ENCODE results near the gene WWOX.
"Not testable (repeated sequence)": the region's sequence is repeated elsewhere in the genome, so short reads cannot be mapped to it uniquely, and the experiment has no call there.

The WWOX gene

DNA sequence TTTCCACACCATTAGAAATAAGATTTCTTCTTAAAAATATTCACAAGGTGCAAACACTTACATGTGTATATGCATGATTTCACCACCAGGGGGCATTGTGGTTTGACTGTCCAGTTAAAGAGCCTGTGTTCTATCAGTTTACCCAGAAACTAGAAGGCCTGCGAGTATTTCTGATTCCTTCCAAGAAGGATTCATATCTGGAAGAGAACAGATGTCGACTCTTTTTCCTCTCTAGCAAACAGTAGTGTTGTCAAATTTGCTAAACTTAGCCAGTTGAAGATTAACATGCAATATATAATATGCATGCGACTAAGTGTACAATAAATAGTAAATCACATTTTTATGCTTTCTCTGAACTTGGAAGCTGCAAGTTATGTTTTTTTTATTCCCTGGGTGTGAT lies 404.1 kb downstream of the WWOX start:
- peak; percentile 78 for DNase-seq (ENCODE audit: low spot score)

DNA sequence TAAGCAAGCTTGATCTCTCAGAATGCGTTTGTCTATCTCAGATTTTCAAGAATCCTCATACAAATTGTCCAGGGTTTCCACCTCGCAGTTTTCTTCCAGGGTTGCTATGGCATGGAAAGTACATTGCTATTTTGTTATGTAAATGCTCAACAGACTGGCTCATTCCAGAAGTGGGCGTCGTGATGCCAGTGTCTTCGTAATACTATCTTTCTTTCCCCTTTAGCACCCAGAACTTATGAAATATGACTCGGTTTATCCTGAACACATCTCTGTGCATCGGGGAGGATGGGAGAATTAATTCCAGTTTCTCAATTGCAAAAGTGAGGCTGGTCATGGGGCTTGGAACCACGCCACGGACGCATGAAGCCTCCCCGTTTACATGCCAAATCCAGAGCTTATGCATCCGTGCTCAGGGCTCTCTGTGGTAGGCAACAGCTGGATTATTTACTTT lies 405.0 kb downstream of the WWOX start:
- DNase-seq (ENCODE audit: low spot score), result no peak

DNA sequence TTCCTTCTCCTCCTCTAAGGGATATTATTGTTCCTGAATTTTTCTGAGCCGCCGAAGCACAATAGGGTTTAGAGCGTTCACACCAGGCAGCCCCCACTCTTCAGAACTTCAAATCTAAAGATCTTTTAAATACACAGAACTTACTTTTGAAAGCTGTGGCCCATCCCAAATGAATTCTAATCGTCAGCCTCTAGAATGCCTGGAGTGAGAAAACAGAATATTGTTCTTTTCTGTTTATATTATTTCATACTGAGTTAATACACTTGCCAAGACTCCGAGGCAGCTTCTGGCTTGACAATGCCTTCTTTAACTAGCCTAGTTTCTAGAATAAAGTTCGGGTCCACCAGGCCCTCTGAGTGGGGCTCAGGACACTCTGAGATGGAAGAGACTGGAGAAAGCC lies 405.6 kb downstream of the WWOX start:
- DNase-seq (ENCODE audit: low spot score), result no peak

DNA sequence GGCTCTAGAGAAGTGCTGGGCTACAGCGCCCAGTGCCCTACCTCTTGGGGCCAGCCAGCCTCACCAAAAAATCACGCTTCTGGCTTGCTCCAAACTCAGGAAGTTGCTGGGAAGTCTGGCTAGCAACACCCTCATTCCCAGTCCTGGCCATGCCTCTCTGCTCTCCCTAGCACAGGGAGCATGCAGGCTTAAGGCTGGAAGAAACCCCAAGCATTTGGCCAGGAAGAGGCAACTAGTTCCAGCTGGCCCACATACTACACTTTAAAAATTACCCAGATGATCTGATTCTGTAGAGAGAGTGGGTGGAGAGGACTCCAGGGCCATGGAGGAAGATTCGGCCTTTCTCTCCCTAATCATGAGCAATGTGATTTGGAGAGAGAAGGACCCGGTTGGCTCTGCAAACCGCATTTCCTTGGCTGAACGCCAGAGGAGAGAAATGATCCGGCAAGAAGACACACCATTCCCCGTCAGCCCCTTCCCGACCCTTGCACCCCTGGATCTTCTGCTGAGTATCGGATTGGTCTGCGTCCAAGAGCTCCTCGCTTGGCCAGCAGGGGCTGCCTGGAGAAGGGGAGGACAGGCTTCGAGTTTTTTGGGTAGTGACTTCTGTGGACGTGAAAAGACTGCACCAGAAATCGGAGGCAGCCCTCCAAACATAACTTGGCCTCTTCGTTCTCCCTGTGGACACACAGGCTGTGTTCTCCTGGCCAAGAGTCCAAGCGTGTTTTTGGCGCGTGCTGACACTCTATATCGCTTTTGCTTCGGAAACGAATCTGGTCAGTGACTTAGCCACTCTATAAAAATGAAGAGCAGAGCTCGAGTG lies 406.3 kb downstream of the WWOX start:
- peak; percentile 37 for DNase-seq (ENCODE audit: low spot score)

DNA sequence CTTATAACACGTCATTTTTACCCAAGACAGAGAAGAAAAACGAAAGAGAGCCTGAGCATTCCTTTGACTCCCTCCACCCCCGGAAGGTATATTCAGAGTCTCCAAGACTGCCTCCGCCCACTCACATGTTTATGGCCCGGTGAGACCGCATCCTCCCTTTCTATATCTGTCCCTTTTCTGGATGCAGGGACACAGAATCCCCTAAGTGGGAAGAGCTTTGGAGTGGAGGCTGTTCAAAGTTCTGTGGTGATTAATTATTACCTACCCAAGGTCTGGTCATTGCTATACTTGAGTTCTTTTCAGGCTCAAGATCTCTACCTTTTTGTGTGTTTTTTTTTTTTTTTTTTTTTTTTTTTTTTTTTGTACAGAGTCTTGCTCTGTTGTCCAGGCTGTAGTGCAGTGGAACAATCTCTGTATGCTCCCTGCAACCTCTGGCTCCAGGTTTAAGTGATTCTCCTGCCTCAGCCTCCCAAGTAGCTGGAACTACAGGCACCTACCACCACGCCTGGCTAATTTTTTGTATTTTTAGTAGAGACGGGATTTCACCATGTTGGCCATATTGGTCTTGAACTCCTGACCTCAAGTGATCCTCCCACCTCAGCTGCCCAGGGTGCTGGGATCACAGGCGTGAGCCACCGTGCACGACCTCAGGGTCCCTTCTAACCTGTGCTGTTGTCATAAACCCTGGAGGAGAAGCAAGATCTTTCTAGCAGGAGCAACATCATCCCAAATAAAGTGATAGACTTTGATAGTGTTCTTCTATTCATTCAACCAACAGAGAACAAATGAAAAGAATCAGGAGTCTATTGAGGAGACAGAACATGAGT lies 407.1 kb downstream of the WWOX start:
- DNase-seq (ENCODE audit: low spot score), result no peak

DNA sequence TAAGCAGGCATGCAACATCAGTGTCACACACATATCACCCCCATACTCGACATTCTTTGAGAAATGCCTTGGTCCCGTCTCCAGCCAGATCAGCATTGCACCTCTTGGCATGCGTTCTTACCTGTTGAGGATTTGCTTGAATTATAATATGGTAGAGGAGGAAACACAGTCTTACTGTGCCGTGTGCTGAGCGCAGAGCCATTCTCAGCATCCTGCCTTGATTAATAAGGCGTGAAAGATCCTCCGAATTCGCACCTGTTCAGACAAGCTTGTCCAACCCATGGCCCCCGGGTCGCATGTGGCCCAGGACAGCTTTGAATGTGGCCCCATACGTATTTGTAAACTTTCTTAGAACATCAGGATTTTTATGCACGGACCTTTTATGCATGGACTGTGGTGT lies 408.1 kb downstream of the WWOX start:
- no peak for DNase-seq (ENCODE audit: low spot score)

DNA sequence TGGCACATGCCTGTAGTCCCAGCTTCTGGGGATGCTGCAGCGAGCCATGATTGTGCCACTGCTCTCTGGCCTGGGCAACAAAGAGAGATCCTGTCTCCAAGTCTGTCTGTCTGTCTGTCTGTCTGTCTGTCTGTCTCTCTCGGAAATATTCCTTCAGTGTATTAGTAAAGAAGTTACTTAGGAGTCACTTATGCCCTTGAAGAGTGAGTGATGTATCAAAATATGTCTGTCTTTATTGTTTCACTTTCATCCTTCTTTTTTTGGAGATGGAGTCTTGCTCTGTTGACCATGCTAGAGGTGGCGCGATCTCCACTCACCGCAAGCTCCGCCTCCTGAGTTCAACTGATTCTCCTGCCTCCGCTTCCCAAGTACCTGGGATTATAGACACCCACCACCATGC lies 410.5 kb downstream of the WWOX start:
- no peak for DNase-seq (ENCODE audit: low spot score)

DNA sequence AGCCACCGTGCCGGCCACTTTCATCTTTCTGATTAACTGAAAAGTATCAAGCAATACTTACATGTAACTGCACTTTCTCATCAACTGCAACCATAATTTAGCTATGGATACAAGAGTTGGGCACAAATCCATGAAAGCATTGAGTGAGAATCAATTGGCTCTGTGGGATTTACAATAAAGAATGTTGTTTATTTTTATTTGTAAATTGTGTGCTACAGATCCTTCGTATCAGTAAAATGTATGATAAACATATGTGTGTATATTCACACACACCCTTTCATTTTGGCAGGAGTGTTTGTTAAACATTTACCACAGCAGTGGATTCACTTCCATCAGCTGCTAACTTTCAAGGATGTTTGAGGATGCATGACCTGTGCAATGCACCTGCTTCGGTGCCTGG lies 411.0 kb downstream of the WWOX start:
- DNase-seq (ENCODE audit: low spot score), result no peak

DNA sequence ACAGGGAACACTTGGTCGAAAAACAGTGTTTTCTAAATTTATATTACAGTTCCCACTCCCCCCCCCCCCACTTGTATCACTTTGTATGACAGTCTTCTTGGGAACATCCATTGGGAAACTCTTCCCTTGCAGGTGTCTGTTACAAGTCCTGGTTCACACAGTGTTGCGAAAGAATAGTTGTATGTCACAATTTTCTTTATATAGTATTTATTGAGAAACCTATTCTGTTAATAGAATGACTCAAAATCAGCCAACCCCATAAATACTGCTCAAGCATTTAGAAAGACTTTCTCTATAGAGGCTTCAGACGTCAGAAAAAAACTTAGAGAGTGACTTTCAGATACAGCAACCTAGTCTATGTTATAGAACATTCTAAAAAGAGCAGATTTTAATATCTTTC lies 414.4 kb downstream of the WWOX start:
- no peak for DNase-seq (ENCODE audit: low spot score)

DNA sequence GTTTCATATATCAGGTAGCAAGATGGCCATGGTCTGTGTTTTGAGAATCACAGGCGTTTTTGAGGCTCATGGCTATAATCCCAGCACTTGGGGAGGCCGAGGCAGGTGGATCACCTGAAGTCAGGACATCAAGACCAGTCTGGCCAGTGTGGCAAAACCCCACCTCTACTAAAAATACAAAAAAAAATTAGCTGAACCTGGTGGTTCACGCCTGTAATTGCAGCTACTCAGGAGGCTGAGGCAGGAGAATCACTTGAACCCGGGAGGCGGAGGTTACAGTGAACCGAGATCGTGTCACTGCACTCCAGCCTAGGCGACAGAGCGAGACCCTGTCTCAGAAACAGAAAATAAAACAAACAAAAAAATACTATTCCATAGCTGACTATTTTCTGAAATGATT lies 415.4 kb downstream of the WWOX start:
- DNase-seq (ENCODE audit: low spot score), result not testable (repeated sequence)

DNA sequence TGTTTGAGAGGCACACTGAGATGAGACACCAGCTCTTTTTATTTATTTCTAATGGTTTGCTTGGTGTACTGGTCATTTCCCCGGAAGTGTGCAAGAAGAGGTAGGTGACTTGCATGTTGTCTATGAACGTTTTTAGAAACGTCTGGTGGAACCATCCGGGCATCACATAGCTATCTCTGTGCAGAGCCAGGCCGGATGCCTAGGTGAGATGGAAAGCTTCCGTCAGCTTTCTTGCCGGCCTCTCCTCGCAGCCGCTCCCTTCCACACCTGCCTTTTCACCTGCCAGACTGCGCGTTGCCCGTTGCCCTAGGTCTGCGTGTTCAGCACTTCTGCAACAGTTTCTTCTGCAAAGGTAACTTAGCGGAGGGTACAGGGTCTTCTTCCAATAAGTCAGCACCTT lies 416.0 kb downstream of the WWOX start:
- DNase-seq (ENCODE audit: low spot score), result no peak

DNA sequence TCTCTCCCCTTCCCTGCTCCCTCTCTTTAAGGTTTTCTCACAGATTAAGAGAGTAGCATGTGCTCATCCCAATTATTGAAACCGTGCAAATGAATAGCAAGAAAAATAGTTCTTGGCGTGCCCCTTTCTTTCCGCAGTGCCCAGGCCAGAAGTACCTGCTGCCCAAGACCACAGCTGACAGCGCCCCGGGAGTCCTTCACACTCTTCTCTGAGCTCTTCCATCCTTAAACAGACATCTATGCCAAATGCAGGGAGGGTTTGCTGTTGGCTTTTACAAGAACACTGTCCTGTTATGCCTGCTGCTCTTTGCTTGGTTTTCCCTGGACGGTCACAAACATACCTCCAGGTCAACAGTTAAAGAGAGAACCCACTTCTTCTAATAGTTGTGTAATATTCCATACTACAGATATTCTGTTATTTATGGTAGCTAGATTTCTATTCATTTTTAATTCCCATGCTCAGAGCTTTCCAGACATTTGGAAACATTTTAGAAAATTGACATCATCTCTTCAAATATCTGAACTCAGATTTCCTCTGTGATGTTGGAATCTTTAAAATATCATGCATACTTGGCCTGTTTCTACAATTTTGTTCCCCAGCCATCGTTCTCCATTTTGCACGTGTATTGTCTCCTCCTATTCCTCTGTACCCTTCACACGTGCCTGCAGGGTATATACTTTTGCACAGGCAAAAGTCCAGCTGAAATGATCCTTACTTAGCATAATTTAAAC lies 416.7 kb downstream of the WWOX start:
- no peak for DNase-seq (ENCODE audit: low spot score)

DNA sequence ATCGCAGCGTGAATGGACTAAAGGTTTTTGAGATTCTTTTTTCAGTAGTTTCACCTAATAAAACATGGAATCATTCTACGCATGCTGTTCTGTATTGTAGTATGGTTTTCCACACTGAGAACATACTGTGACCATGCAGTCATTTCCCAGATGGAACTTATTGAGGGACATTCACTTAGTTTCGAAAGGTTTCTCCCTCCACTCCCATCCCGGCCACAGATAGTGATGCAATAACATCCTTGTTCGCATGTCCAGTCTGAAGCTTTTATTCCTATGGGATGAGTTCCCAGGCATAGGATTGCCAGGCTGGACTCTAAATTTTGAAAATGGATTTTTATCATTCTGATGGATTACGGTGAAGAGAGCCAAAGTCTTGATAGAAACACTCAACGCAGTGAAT lies 420.4 kb downstream of the WWOX start:
- no peak for DNase-seq (ENCODE audit: low spot score)

DNA sequence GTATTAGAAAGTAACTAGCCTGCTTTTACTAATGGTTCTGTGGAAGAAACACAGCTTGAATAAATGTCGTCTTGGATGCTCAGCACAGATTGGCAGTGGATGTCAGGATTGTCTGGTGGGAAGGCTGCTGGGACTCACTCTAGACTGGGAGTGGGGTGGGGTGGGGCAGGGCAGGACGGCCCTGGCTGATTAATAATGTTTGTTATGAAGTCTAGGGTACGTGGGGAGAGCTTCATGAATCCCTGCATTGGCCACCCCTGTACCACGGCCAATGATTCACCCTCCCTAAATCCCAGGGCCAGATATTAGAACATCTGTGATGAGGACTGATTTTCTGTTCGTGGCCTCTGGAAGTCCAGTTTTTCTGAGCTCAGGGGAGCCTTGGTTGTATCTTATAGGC lies 421.0 kb downstream of the WWOX start:
- DNase-seq (ENCODE audit: low spot score), result no peak

DNA sequence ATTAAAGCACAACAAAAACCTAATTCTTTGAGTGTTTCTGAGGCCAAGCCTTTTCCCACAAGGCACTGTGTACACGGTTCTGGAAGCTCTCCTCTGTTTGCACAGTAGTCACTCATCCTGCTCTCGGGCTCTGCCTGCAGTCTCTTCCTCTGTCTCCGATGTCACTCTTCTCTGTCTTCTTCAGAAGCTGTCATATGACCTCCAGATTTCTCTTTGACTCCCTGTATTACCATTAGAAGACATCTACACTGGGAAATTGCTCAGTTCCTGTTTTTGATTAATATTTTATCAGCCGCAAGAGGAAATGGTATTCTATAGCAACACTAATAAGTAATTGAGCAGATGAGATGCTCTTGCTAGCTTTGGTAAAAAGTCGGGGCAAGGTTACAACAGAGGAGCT lies 422.9 kb downstream of the WWOX start:
- DNase-seq (ENCODE audit: low spot score), result no peak

DNA sequence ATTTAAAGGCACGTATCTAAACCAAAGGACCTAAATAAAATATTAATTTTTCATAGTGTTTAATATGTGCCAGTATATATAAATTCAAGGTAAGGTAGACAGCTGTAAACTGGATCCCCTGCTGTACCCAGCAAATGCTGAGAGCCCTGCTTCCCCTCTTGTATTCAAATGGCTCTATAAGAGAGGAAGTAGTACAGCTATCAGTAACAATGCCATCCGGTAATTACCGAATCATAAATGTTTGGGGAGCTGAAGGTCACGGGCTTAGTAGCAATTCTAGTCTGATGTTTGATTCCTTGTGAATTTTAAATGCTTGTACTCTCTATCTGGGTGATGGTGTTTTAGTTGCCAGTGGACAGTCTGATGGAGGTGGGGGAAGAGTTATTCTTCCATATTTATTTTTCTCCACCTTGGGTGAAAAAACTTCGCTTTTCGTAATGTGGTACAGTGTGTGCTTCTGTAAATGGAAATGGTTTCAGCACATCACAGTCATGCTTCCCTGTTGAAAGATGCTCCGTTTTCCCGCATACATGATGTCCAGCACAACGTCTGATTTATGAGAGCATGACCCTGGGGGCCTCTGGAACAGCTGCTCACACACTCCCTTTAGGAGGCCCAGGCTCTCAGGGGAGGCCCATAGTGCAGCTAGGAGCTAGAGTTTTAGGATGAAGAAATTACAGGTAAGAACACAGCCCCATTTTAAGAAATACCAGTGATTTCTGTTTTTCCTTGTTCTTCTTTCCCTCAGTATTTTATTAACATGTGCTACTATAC lies 423.9 kb downstream of the WWOX start:
- DNase-seq (ENCODE audit: low spot score), result no peak

DNA sequence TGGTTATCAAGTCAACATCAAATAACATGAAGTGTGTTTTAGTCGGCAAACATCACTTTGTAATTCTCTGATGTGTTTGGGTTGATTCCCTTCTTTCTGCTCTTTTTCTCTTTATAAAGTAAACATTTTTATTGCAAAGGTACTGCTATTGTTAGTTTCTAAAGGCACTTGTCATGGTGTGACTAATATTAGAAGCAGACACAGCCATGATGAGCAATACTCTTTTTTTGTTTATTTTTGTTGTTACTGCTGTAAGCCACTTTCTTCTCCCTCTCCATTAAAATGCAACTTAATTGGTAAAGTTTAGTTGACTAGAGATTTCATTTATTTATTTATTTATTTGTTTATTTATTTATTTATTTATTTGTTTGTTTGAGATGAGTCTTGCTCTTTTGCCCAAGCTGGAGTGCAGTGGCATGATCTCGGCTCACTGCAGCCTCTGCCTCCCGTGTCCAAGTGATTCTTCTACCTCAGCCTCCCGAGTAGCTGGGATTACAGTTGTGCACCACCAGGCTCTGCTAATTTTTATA lies 424.7 kb downstream of the WWOX start:
- no peak for DNase-seq (ENCODE audit: low spot score)

DNA sequence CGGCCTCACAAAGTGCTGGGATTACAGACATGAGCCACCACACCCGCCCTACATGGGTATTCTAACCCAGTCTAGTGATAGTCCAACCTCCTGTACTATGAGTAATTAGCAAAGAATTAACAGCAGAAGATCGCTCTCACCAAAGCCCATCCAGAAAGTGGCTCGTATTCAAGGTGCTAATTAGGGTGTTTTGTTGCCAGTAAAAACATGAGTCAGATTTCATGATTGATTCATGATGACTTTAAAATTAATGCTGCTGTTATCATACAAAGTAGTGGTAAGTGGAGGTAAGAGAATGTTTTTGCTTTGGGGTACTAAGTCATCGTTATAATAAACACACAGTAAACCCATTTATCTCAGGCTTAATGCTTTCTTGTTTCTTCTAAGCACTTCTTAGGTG lies 428.8 kb downstream of the WWOX start:
- no peak for DNase-seq (ENCODE audit: low spot score)

DNA sequence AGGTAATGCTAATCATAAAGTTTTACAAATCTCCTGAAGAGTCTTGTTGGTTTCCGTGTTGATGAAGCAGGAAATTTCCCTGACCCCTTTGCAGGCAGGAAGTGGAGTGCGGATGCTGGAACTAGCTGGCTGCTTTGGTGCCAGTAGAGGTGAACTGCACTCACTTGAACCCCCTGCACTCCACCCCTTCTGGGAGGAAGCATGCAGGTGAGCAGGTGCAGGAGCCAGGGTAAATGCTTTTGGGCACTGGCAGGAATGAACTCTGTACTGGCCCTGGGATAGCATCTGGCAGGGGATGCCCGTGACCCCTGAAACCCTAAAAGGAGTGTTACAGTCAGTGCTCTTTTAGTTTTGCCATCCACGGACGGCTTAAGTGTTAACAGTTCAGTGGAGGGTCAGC lies 430.4 kb downstream of the WWOX start:
- DNase-seq (ENCODE audit: low spot score), result no peak

DNA sequence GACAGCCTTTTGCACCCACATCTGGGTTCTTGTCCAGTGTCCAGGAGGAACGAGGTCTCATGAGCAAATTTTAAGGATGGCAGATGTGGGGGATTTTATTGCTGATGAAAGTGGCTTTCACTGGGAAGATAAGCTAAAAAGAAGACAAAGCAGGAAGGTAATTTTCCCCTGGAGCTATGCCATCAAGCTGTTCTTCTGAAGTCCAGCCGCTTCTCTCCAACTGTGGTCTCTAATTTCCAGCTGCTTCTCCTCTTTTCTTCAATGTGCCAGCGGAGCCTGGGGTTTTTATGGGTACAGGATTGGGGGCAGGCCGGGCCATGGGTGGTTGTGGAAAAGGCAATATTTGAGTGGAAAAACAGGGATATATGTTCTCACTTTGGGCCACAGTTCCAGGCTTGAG lies 430.8 kb downstream of the WWOX start:
- DNase-seq (ENCODE audit: low spot score), result no peak

DNA sequence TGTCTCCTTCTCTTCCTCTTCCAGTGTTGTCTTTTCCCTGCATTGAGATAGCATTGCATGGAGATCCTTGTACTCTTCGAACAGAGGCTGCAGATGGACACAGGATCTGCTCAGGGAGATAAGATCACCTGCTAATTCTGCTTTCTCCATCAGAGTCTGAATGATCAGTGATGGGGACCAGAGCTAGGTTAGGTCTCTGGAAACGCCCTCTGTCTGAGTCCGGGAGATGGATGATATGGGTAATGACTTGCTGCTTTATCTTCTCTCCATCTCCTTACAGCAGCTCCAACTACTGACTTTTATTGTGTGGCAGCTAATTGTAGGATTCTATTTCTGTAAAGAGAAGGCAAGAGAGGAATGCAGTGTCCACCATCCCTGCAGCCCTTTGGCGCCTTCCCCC lies 435.6 kb downstream of the WWOX start:
- no peak for DNase-seq (ENCODE audit: low spot score)

DNA sequence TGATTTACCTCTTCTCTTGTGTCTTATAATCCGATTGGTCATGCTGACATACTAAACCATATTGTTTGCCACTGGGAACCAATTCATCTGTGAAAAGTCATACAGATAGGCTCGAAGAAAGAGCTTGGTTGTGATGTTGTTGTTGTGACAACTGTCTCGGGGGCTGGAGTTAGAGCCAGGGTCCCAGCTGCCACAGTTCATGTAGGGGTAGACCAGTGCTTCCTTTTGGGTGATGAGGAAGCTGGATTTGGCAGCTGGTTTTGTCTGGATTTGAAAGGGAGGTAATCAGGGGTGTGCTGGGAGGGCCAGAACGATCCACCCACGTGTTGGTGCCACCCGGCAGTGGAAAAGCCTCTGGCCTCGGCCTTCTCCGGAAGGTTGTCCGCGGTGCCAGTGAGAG lies 438.1 kb downstream of the WWOX start:
- DNase-seq (ENCODE audit: low spot score), result no peak
